Endodermal cell (in vitro differentiated cells): Measurements from ENCODE around the gene CEP112. TPM values are rescaled to one million over a fixed set of nuclear protein-coding genes. Genes with fewer than 3 reads are reported as not detected.
A peak's percentile ranks its signal among the peaks of the same experiment; 100 is the strongest.

Experiments
- DNase-seq: peaks from one replicate; pipeline ENCODE4 v3.0.0-alpha.2; 2017
- H3K27ac ChIP-seq: 2 replicates; pipeline ENCODE4 v1.5.1; 2013; ENCODE audit warnings: mild to moderate bottlenecking, low read depth, low read length, moderate library complexity
- H3K27me3 ChIP-seq: 2 replicates; pipeline ENCODE4 v1.6.1; 2013; ENCODE audit warnings: mild to moderate bottlenecking, low read length, moderate library complexity; ENCODE audit not compliant: insufficient read depth, control insufficient read depth, poor library complexity, severe bottlenecking
- H3K36me3 ChIP-seq: 2 replicates; pipeline ENCODE4 v1.7.0; 2013; ENCODE audit warnings: mild to moderate bottlenecking, low read length, moderate library complexity; ENCODE audit not compliant: control insufficient read depth, insufficient read depth
- H3K4me1 ChIP-seq: one replicate; pipeline ENCODE4 v1.7.0; 2013; ENCODE audit warnings: low read length; ENCODE audit not compliant: control insufficient read depth, insufficient read depth
- H3K4me3 ChIP-seq: 2 replicates; pipeline ENCODE4 v1.5.1; 2013; ENCODE audit warnings: mild to moderate bottlenecking, low read length, moderate library complexity
- H3K9ac ChIP-seq: 2 replicates; pipeline ENCODE4 v1.6.1; 2013; ENCODE audit warnings: mild to moderate bottlenecking, low read length, moderate library complexity; ENCODE audit not compliant: poor library complexity, severe bottlenecking; ENCODE audit errors: extremely low read depth
- H3K9me3 ChIP-seq: 2 replicates; pipeline ENCODE4 v1.6.1; 2013; ENCODE audit warnings: mild to moderate bottlenecking, low read length, moderate library complexity; ENCODE audit not compliant: control insufficient read depth
- H3K27ac Mint-ChIP-seq: 2 replicates; pipeline ENCODE4 v1.8.0; 2020; ENCODE audit warnings: mixed read lengths
- H3K27me3 Mint-ChIP-seq: 2 replicates; pipeline ENCODE4 v1.8.0; 2021; ENCODE audit warnings: mild to moderate bottlenecking, mixed read lengths; ENCODE audit not compliant: insufficient read depth
- H3K36me3 Mint-ChIP-seq: 2 replicates; pipeline ENCODE4 v1.8.0; 2020; ENCODE audit warnings: low read depth, mixed read lengths
- H3K4me1 Mint-ChIP-seq: 2 replicates; pipeline ENCODE4 v1.8.0; 2020; ENCODE audit warnings: mixed read lengths
- H3K4me3 Mint-ChIP-seq: 2 replicates; pipeline ENCODE4 v1.8.0; 2020; ENCODE audit warnings: mild to moderate bottlenecking, moderate library complexity, mixed read lengths
- H3K9me3 Mint-ChIP-seq: 2 replicates; pipeline ENCODE4 v1.8.0; 2020; ENCODE audit warnings: mild to moderate bottlenecking, mixed read lengths
- CTCF ChIP-seq: fragments of 200-600 bp; sonication (generic); conservative IDR thresholded peaks from 2 replicates; pipeline ENCODE4 v1.5.0; 2021; ENCODE audit warnings: antibody characterized with exemption, mild to moderate bottlenecking
- WGBS, 2 experiments: methylation state at CpG; one replicate each; pipeline versions ENCODE4 v1.1.5 to v1.1.7; 2013; ENCODE audit warnings: missing lambda C conversion rate in 2 of 2, mixed read lengths in 1 of 2; ENCODE audit not compliant: insufficient coverage in 1 of 2, insufficient read length in 1 of 2; 5-methylcytosine and 5-hydroxymethylcytosine counted together
- total RNA-seq, 2 donors: library from RNA; stranded (reverse); fragmentation: NEBNext Ultra II Directional in 1 of 2; extraction: Animal tissue kit (Norgen Biotek cat#: 25700) in 1 of 2; gene quantifications; 2 replicates in 1 of 2; 3 replicates in 1 of 2; pipeline ENCODE4 v1.2.1, GENCODE V29; 2021

CEP112 gene
- total RNA-seq, 2 donors from 2014 or later: 15.2 to 21.4 TPM

- Mint-ChIP-seq H3K4me3 (no peak overlapping the region), H3K36me3 (no peaks in the 10 kb centered on the region), H3K9me3 (peaks cover 9% of the 10 kb centered on the region), H3K27me3 (peaks cover 2% of the 10 kb centered on the region), H3K27ac (no peak overlapping the region), H3K4me1 (no peaks in the 10 kb centered on the region)
- H3K27ac ChIP-seq: no peak overlapping the region
- H3K4me1 ChIP-seq: no peaks in the 10 kb centered on the region
- H3K9me3 ChIP-seq: no peaks in the 10 kb centered on the region
- H3K36me3 ChIP-seq: no peaks in the 10 kb centered on the region
- DNase-seq: no peak
- H3K4me3 ChIP-seq: no peak overlapping the region
- no peak overlapping the region for H3K9ac ChIP-seq
- TF ChIP-seq CTCF: no peak
- no peaks in the 10 kb centered on the region for H3K27me3 ChIP-seq
Measured at GRCh38 chr17:66207936-66208335, 16.0 kb upstream of the CEP112 start.

GRCh38 chr17:66203274-66204015 is 11.5 kb upstream of the CEP112 start:
- Mint-ChIP-seq H3K27me3 (peaks cover 2% of the 10 kb centered on the region), H3K27ac (no peak overlapping the region), H3K4me1 (peaks cover 7% of the 10 kb centered on the region), H3K4me3 (no peak overlapping the region), H3K9me3 (peaks cover 7% of the 10 kb centered on the region), H3K36me3 (no peaks in the 10 kb centered on the region)
- Histone ChIP-seq H3K27ac (no peak overlapping the region), H3K9me3 (no peaks in the 10 kb centered on the region), H3K9ac (no peak overlapping the region), H3K4me3 (no peak overlapping the region), H3K27me3 (no peaks in the 10 kb centered on the region), H3K4me1 (no peaks in the 10 kb centered on the region), H3K36me3 (no peaks in the 10 kb centered on the region)
- TF ChIP-seq CTCF: no peak
- no peak for DNase-seq
- WGBS, 2 experiments: 87 to 100% methylated on average over 4 to 8 of the region's 8 CpGs

- Histone ChIP-seq H3K27ac (no peak overlapping the region), H3K9ac (no peak overlapping the region), H3K4me3 (no peak overlapping the region), H3K9me3 (no peaks in the 10 kb centered on the region), H3K36me3 (no peaks in the 10 kb centered on the region), H3K27me3 (no peaks in the 10 kb centered on the region), H3K4me1 (no peaks in the 10 kb centered on the region)
- DNase-seq: peak; percentile 85
- 46% methylated on average over 3 of the region's 3 CpGs; no CpG with 5 or more reads in 1 of the 2 experiments for WGBS, 2 experiments
- H3K27me3 Mint-ChIP-seq: peaks cover 2% of the 10 kb centered on the region
- peaks cover 7% of the 10 kb centered on the region for H3K4me1 Mint-ChIP-seq
- TF ChIP-seq CTCF: peak; percentile 83
- no peak overlapping the region for H3K27ac Mint-ChIP-seq
- no peaks in the 10 kb centered on the region for H3K36me3 Mint-ChIP-seq
- H3K4me3 Mint-ChIP-seq: no peak overlapping the region
- H3K9me3 Mint-ChIP-seq: peaks cover 4% of the 10 kb centered on the region
Measured at GRCh38 chr17:66200685-66201092, 8.8 kb upstream of the CEP112 start.
